ENCODE data around the gene TMEM255B. TPM values are rescaled to one million over a fixed set of nuclear protein-coding genes. Genes with fewer than 3 reads are reported as not detected.

The TMEM255B gene
- polyA plus RNA-seq, 3 donors: 5.1 to 7.5 (median 5.9) TPM

DNA sequence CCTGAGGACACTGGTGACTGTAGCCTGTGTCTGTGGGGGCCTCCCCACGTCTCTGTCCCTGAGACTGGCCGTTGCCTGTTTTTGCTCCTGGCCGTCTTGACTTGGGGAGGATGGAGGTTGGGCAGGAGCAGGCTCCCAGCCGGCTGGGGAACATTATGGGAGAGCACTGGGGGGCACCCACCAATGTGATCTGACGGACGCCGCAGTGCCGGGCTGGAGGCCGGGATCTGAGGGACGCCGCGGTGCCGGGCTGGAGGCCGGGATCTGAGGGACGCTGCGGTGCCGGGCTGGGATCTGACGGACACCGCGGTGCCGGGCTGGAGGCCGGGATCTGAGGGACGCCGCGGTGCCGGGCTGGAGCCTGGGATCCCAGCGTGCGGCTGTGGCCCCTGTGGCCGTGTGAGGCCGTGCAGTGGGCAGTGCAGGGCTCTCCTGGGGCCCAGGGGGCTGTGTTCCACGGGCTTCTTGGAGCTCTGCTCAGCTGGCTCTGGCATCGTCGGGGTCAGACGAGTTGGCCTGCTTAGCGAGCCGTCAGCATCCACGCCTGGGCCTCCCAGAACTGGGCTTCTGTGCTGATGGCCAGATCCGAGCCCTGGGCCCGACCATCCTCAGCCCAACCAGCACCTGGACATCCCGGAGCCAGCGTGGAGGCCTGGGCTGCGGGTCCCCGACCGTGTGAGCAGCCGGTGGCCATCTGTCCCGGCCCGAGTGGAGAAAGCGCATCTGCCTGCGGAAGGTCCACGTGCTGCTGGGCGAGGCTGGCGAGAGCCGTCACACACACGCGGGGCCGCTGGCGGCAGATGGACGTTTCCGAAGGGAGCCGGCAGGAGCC, 59.0 kb downstream of the TMEM255B start:
- H3K9ac ChIP-seq (ENCODE audit: insufficient read depth, low read length, poor library complexity, severe bottlenecking): no peak overlapping the region
- Mint-ChIP-seq H3K27ac (peak overlapping the region in 1 of 7 donors; percentile 66), H3K4me3 (no peak overlapping the region), H3K36me3 (peaks cover 14 to 38% of the 10 kb centered on the region in 2 donors), H3K9me3 (peaks cover 35 to 82% (median 52%) of the 10 kb centered on the region in 7 donors), H3K4me1 (peaks cover 22% of the 10 kb centered on the region), H3K27me3 (ENCODE audit: low read depth in 3 of 3) (peaks cover 0 to 4% (median 3%) of the 10 kb centered on the region in 3 donors)
- H3K79me2 ChIP-seq (ENCODE audit: insufficient read depth, low read length): no peaks in the 10 kb centered on the region
- H3K4me3 ChIP-seq (replicated peaks in 1 of 3; ENCODE audit: low read depth in 2 of 3, low read length in 3 of 3): no peak overlapping the region
- no peaks in the 10 kb centered on the region for H4K20me1 ChIP-seq (ENCODE audit: insufficient read depth, low read length)
- peaks cover 17 to 20% of the 10 kb centered on the region in 2 donors for H3K4me1 ChIP-seq (ENCODE audit: control insufficient read depth in 1 of 2, insufficient read depth in 2 of 2, low read length in 2 of 2)
- no peak overlapping the region for H2AFZ ChIP-seq (ENCODE audit: insufficient read depth, low read depth, low read length, poor library complexity, severe bottlenecking)
- H3K4me2 ChIP-seq (replicated peaks; ENCODE audit: extremely low read depth, low read length, poor library complexity, severe bottlenecking): no peak overlapping the region
- no peak overlapping the region for H3K27ac ChIP-seq (ENCODE audit: low read depth in 1 of 2, low read length in 2 of 2)
- TF ChIP-seq, protein P1, sequence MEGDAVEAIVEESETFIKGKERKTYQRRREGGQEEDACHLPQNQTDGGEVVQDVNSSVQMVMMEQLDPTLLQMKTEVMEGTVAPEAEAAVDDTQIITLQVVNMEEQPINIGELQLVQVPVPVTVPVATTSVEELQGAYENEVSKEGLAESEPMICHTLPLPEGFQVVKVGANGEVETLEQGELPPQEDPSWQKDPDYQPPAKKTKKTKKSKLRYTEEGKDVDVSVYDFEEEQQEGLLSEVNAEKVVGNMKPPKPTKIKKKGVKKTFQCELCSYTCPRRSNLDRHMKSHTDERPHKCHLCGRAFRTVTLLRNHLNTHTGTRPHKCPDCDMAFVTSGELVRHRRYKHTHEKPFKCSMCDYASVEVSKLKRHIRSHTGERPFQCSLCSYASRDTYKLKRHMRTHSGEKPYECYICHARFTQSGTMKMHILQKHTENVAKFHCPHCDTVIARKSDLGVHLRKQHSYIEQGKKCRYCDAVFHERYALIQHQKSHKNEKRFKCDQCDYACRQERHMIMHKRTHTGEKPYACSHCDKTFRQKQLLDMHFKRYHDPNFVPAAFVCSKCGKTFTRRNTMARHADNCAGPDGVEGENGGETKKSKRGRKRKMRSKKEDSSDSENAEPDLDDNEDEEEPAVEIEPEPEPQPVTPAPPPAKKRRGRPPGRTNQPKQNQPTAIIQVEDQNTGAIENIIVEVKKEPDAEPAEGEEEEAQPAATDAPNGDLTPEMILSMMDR (IDR thresholded peaks at IDR 0.05): no peak
- H3K27me3 ChIP-seq (ENCODE audit: control insufficient read depth in 2 of 2, insufficient read depth in 2 of 2, low read length in 2 of 2): no peaks in the 10 kb centered on the region
- peaks cover 4 to 10% of the 10 kb centered on the region in 2 donors for H3K36me3 ChIP-seq (replicated peaks in 1 of 2; ENCODE audit: control insufficient read depth in 1 of 2, insufficient read depth in 2 of 2, low read length in 2 of 2)
- WGBS (ENCODE audit: insufficient coverage): 95% methylated on average over 58 of the region's 60 CpGs
- DNase-seq: no peak
- intact Hi-C loops (cut with micrococcal nuclease): no loop called here
- H3K9me3 ChIP-seq (replicated peaks in 1 of 2; ENCODE audit: control insufficient read depth in 1 of 2, insufficient read depth in 1 of 2, low read length in 2 of 2): peaks cover 31 to 75% of the 10 kb centered on the region in 2 donors

- H3K4me3 ChIP-seq (replicated peaks in 1 of 3; ENCODE audit: low read depth in 2 of 3, low read length in 3 of 3): no peak overlapping the region
- no peaks in the 10 kb centered on the region for H3K79me2 ChIP-seq (ENCODE audit: insufficient read depth, low read length)
- intact Hi-C loops (cut with micrococcal nuclease): no loop called here
- peaks cover 18 to 44% of the 10 kb centered on the region in 2 donors for H3K36me3 Mint-ChIP-seq
- no peak overlapping the region for H3K4me3 Mint-ChIP-seq
- no peak overlapping the region for H3K27ac Mint-ChIP-seq
- H4K20me1 ChIP-seq (ENCODE audit: insufficient read depth, low read length): no peaks in the 10 kb centered on the region
- no peak for DNase-seq
- peaks cover 4 to 14% of the 10 kb centered on the region in 2 donors for H3K36me3 ChIP-seq (replicated peaks in 1 of 2; ENCODE audit: control insufficient read depth in 1 of 2, insufficient read depth in 2 of 2, low read length in 2 of 2)
- H3K4me1 ChIP-seq (ENCODE audit: control insufficient read depth in 1 of 2, insufficient read depth in 2 of 2, low read length in 2 of 2): peaks cover 17 to 20% of the 10 kb centered on the region in 2 donors
- H3K27me3 ChIP-seq (ENCODE audit: control insufficient read depth in 2 of 2, insufficient read depth in 2 of 2, low read length in 2 of 2): no peaks in the 10 kb centered on the region
- H3K27me3 Mint-ChIP-seq (ENCODE audit: low read depth in 3 of 3): peaks cover 2 to 3% (median 2%) of the 10 kb centered on the region in 3 donors
- WGBS (ENCODE audit: insufficient coverage): 96% methylated on average over 26 of the region's 26 CpGs
- no peak overlapping the region for H3K9ac ChIP-seq (ENCODE audit: insufficient read depth, low read length, poor library complexity, severe bottlenecking)
- H3K4me1 Mint-ChIP-seq: peaks cover 22% of the 10 kb centered on the region
- H3K4me2 ChIP-seq (replicated peaks; ENCODE audit: extremely low read depth, low read length, poor library complexity, severe bottlenecking): no peak overlapping the region
- H3K27ac ChIP-seq (ENCODE audit: low read depth in 1 of 2, low read length in 2 of 2): no peak overlapping the region
- peaks cover 39 to 75% of the 10 kb centered on the region in 2 donors for H3K9me3 ChIP-seq (replicated peaks in 1 of 2; ENCODE audit: control insufficient read depth in 1 of 2, insufficient read depth in 1 of 2, low read length in 2 of 2)
- TF ChIP-seq, protein P1 (IDR thresholded peaks at IDR 0.05): no peak
- no peak overlapping the region for H2AFZ ChIP-seq (ENCODE audit: insufficient read depth, low read depth, low read length, poor library complexity, severe bottlenecking)
- H3K9me3 Mint-ChIP-seq: peaks cover 32 to 82% (median 52%) of the 10 kb centered on the region in 7 donors
Observed at GRCh38 chr13:113818700-113819295, 59.8 kb downstream of the TMEM255B start.

Data from CD14-positive monocyte (primary cell).